Endodermal cell (in vitro differentiated cells): ENCODE measurements around the gene EHD2. TPM values are rescaled to one million over a fixed set of nuclear protein-coding genes. Genes with fewer than 3 reads are reported as not detected.
A peak's percentile ranks its signal among the peaks of the same experiment; 100 is the strongest.
"Not testable (repeated sequence)": the region's sequence is repeated elsewhere in the genome, so short reads cannot be mapped to it uniquely, and the experiment has no call there.

Source experiments
- DNase-seq: peaks from one replicate; pipeline ENCODE4 v3.0.0-alpha.2; 2017
- H3K27ac ChIP-seq: 2 replicates; pipeline ENCODE4 v1.5.1; 2013; ENCODE audit warnings: mild to moderate bottlenecking, low read depth, low read length, moderate library complexity
- H3K27me3 ChIP-seq: 2 replicates; pipeline ENCODE4 v1.6.1; 2013; ENCODE audit warnings: mild to moderate bottlenecking, low read length, moderate library complexity; ENCODE audit not compliant: insufficient read depth, control insufficient read depth, poor library complexity, severe bottlenecking
- H3K36me3 ChIP-seq: 2 replicates; pipeline ENCODE4 v1.7.0; 2013; ENCODE audit warnings: mild to moderate bottlenecking, low read length, moderate library complexity; ENCODE audit not compliant: control insufficient read depth, insufficient read depth
- H3K4me1 ChIP-seq: one replicate; pipeline ENCODE4 v1.7.0; 2013; ENCODE audit warnings: low read length; ENCODE audit not compliant: control insufficient read depth, insufficient read depth
- H3K4me3 ChIP-seq: 2 replicates; pipeline ENCODE4 v1.5.1; 2013; ENCODE audit warnings: mild to moderate bottlenecking, low read length, moderate library complexity
- H3K9ac ChIP-seq: 2 replicates; pipeline ENCODE4 v1.6.1; 2013; ENCODE audit warnings: mild to moderate bottlenecking, low read length, moderate library complexity; ENCODE audit not compliant: poor library complexity, severe bottlenecking; ENCODE audit errors: extremely low read depth
- H3K9me3 ChIP-seq: 2 replicates; pipeline ENCODE4 v1.6.1; 2013; ENCODE audit warnings: mild to moderate bottlenecking, low read length, moderate library complexity; ENCODE audit not compliant: control insufficient read depth
- H3K27ac Mint-ChIP-seq: 2 replicates; pipeline ENCODE4 v1.8.0; 2020; ENCODE audit warnings: mixed read lengths
- H3K27me3 Mint-ChIP-seq: 2 replicates; pipeline ENCODE4 v1.8.0; 2021; ENCODE audit warnings: mild to moderate bottlenecking, mixed read lengths; ENCODE audit not compliant: insufficient read depth
- H3K36me3 Mint-ChIP-seq: 2 replicates; pipeline ENCODE4 v1.8.0; 2020; ENCODE audit warnings: low read depth, mixed read lengths
- H3K4me1 Mint-ChIP-seq: 2 replicates; pipeline ENCODE4 v1.8.0; 2020; ENCODE audit warnings: mixed read lengths
- H3K4me3 Mint-ChIP-seq: 2 replicates; pipeline ENCODE4 v1.8.0; 2020; ENCODE audit warnings: mild to moderate bottlenecking, moderate library complexity, mixed read lengths
- H3K9me3 Mint-ChIP-seq: 2 replicates; pipeline ENCODE4 v1.8.0; 2020; ENCODE audit warnings: mild to moderate bottlenecking, mixed read lengths
- CTCF ChIP-seq: fragments of 200-600 bp; sonication (generic); conservative IDR thresholded peaks from 2 replicates; pipeline ENCODE4 v1.5.0; 2021; ENCODE audit warnings: antibody characterized with exemption, mild to moderate bottlenecking
- WGBS, 2 experiments: methylation state at CpG; one replicate each; pipeline versions ENCODE4 v1.1.5 to v1.1.7; 2013; ENCODE audit warnings: missing lambda C conversion rate in 2 of 2, mixed read lengths in 1 of 2; ENCODE audit not compliant: insufficient coverage in 1 of 2, insufficient read length in 1 of 2; 5-methylcytosine and 5-hydroxymethylcytosine counted together
- total RNA-seq, 2 donors: library from RNA; stranded (reverse); fragmentation: NEBNext Ultra II Directional in 1 of 2; extraction: Animal tissue kit (Norgen Biotek cat#: 25700) in 1 of 2; gene quantifications; 2 replicates in 1 of 2; 3 replicates in 1 of 2; pipeline ENCODE4 v1.2.1, GENCODE V29; 2021

Gene EHD2
- total RNA-seq, 2 donors from 2014 or later = 5.5 to 8.4 TPM

DNA sequence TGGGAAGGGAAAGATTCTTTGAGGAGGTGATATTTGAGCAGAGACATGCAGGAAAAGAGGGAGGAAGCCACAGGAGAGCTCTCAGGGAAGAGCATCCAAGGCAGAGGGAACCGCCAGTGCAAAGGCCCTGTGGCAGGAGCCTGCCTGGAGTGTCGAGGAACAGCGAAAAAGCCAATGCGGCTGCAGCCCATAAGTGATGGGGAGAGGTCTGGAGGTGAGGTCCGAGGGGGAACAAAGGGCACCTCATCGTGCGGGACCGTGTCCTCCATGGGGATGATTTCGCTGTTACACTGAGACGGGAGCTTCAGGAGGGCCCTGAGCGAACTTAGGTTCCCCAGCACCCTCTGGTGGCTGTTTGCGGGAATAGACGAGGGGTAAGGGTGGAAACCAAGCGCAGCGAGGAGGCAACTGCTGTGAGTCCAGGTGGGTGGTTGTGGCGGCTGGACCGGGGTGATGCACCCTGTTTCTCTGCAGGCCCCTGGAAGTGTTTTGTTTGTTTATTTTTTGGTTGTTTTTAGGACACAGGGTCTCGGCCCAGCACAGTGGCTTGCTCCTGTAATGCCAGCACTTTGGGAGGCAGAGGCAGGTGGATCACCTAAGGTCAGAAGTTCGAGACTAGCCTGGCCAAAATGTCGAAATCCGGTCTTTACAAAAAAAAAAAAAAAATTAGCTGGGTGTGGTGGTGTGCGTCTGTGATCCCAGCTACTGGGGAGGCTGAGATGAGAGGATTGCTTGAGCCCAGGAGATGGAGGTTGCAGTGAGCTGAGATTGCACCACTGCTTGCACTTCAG, 5.9 kb upstream of the EHD2 start:
- WGBS, 2 experiments = 32 to 37% methylated on average over 12 to 22 of the region's 22 CpGs
- peaks cover 4% of the 10 kb centered on the region for H3K4me1 Mint-ChIP-seq
- Histone ChIP-seq H3K27me3 (no peaks in the 10 kb centered on the region), H3K9ac (no peak overlapping the region), H3K27ac (no peak overlapping the region), H3K9me3 (no peaks in the 10 kb centered on the region), H3K4me3 (no peak overlapping the region), H3K36me3 (peaks cover 11% of the 10 kb centered on the region), H3K4me1 (no peaks in the 10 kb centered on the region)
- H3K27me3 Mint-ChIP-seq = peaks cover 6% of the 10 kb centered on the region
- no peak overlapping the region for H3K4me3 Mint-ChIP-seq
- peak; percentile 94 for DNase-seq
- no peaks in the 10 kb centered on the region for H3K9me3 Mint-ChIP-seq
- no peak overlapping the region for H3K27ac Mint-ChIP-seq
- peak; percentile 88 for TF ChIP-seq CTCF
- H3K36me3 Mint-ChIP-seq = peaks cover 23% of the 10 kb centered on the region

DNA sequence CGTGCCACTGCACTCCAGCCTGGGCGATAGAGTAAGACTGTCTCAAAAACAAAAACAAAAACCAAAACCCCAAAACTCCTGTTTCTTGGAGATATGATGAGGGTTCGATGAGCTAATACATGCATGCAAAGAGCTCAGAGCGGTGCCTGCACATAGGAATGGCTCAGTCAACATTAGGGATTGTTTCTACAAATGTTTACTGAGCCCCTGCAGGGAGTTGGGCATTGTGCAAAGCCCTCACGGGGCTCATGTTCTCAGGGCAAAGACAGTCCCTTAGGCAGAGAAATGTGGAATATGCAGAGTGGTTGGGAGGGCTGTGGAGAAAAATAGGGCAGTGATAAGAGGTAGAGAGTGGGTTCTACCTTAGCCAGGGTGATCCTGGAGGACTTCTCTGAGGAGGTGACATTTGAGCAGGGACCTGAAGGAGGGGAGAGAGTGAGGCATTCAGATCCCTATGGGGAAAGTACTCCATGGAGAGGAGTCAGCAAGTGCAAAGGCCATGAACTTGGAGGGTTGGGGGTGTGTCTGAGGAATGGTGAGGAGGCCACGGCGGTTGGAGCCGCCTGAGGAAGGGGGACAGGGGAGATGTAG, 1.5 kb upstream of the EHD2 start:
- peaks cover 4% of the 10 kb centered on the region for H3K4me1 Mint-ChIP-seq
- Histone ChIP-seq H3K27me3 (no peaks in the 10 kb centered on the region), H3K9ac (no peak overlapping the region), H3K36me3 (no peaks in the 10 kb centered on the region), H3K9me3 (peaks cover 10% of the 10 kb centered on the region), H3K27ac (no peak overlapping the region), H3K4me1 (no peaks in the 10 kb centered on the region), H3K4me3 (no peak overlapping the region)
- peaks cover 5% of the 10 kb centered on the region for H3K36me3 Mint-ChIP-seq
- H3K9me3 Mint-ChIP-seq = peaks cover 22% of the 10 kb centered on the region
- H3K27ac Mint-ChIP-seq = no peak overlapping the region
- peak overlapping the region; percentile 27 for H3K4me3 Mint-ChIP-seq
- no peak for TF ChIP-seq CTCF
- H3K27me3 Mint-ChIP-seq = peaks cover 29% of the 10 kb centered on the region
- WGBS, 2 experiments = 72 to 80% methylated on average over 5 to 7 of the region's 8 CpGs
- DNase-seq = no peak

DNA sequence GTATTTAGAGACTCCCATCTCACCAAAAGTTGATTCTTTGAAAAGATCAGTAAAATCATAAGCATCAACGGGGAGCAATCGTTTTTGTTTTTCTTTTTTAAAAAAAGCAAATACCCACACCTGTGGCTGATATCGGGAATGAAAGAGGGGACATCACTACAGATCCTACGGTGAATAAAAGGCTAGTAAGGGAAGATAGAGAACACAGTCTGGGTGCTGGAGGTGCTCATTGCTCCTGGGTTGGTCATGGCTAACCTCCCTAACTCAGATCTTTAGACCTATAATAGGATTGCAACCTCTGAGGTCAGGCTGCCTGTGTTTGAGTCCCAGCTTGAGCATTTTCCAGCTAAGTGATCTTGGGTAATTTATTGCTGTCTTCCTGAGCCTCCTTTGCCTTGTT, 1.1 kb downstream of the EHD2 start:
- no peak for TF ChIP-seq CTCF
- H3K9me3 ChIP-seq = peaks cover 10% of the 10 kb centered on the region
- no peak for DNase-seq
- no peak overlapping the region for H3K9ac ChIP-seq
- no peaks in the 10 kb centered on the region for H3K36me3 ChIP-seq
- peak overlapping the region; percentile 50 for H3K4me3 Mint-ChIP-seq
- WGBS, 2 experiments = 93% methylated on average over 4 of the region's 4 CpGs; no CpG with 5 or more reads in 1 of the 2 experiments
- H3K27ac Mint-ChIP-seq = no peak overlapping the region
- peaks cover 22% of the 10 kb centered on the region for H3K9me3 Mint-ChIP-seq
- H3K27me3 ChIP-seq = no peaks in the 10 kb centered on the region
- peaks cover 5% of the 10 kb centered on the region for H3K36me3 Mint-ChIP-seq
- peaks cover 7% of the 10 kb centered on the region for H3K4me1 Mint-ChIP-seq
- no peaks in the 10 kb centered on the region for H3K4me1 ChIP-seq
- H3K27ac ChIP-seq = no peak overlapping the region
- H3K27me3 Mint-ChIP-seq = peaks cover 29% of the 10 kb centered on the region
- H3K4me3 ChIP-seq = peak overlapping the region; percentile 64

GRCh38 chr19:47714855-47715254, 1.6 kb downstream of the EHD2 start:
- not testable (repeated sequence) for H3K4me1 Mint-ChIP-seq, H3K36me3 ChIP-seq, H3K27ac ChIP-seq, H3K9me3 ChIP-seq, H3K4me1 ChIP-seq, H3K36me3 Mint-ChIP-seq, DNase-seq, H3K4me3 ChIP-seq, H3K9ac ChIP-seq, H3K4me3 Mint-ChIP-seq, H3K27ac Mint-ChIP-seq, H3K27me3 ChIP-seq
- Mint-ChIP-seq H3K27me3 (peaks cover 29% of the 10 kb centered on the region), H3K9me3 (peaks cover 22% of the 10 kb centered on the region)
